Neural cell (in vitro differentiated cells): ENCODE measurements around the gene ENKUR. TPM values are rescaled to one million over a fixed set of nuclear protein-coding genes. Genes with fewer than 3 reads are reported as not detected.

ENCODE experiments used
- H2AFZ ChIP-seq: fragments of 200-600, 300-800 bp; sonication (generic), shearing (Covaris generic); 2 replicates; pipeline ENCODE4 v1.6.0; 2014; ENCODE audit warnings: low read depth, mild to moderate bottlenecking, antibody characterized with exemption, low read length, moderate library complexity
- H3F3A ChIP-seq: fragments of 200-600 bp; shearing (Covaris generic); 2 replicates; pipeline ENCODE4 v1.6.1; 2016; ENCODE audit warnings: mild to moderate bottlenecking, moderate library complexity, mixed read lengths, antibody characterized with exemption, low read length; ENCODE audit not compliant: insufficient read depth, poor library complexity, severe bottlenecking
- H3K27ac ChIP-seq: fragments of 200-600, 300-800 bp; sonication (generic), shearing (Covaris generic); 2 replicates; pipeline ENCODE4 v1.5.1; 2014; ENCODE audit warnings: mild to moderate bottlenecking, low read length, moderate library complexity
- H3K27me3 ChIP-seq: fragments of 300-800, 200-600 bp; sonication (generic), shearing (Covaris generic); 2 replicates; pipeline ENCODE4 v1.6.0; 2014; ENCODE audit warnings: mild to moderate bottlenecking, low read depth, low read length, moderate library complexity; ENCODE audit not compliant: insufficient read depth
- H3K36me3 ChIP-seq: fragments of 300-800, 200-600 bp; sonication (generic), shearing (Covaris generic); 2 replicates; pipeline ENCODE4 v1.5.1; 2014; ENCODE audit warnings: mild to moderate bottlenecking, antibody characterized with exemption, low read length, moderate library complexity; ENCODE audit not compliant: insufficient read depth
- H3K4me2 ChIP-seq: fragments of 300-800, 200-600 bp; sonication (generic), shearing (Covaris generic); 2 replicates; pipeline ENCODE4 v1.6.0; 2014; ENCODE audit warnings: mild to moderate bottlenecking, low read length
- H3K4me3 ChIP-seq: fragments of 300-800, 200-600 bp; sonication (generic), shearing (Covaris generic); 2 replicates; pipeline ENCODE4 v1.5.1; 2014; ENCODE audit warnings: mild to moderate bottlenecking, low read length, moderate library complexity
- H3K79me2 ChIP-seq: fragments of 200-600 bp; shearing (Covaris generic); replicated peaks from 2 replicates; pipeline ENCODE4 v1.6.0; 2014; ENCODE audit warnings: mild to moderate bottlenecking, low read length, moderate library complexity; ENCODE audit not compliant: insufficient read depth
- H3K9ac ChIP-seq: fragments of 300-800, 200-600 bp; sonication (generic), shearing (Covaris generic); 2 replicates; pipeline ENCODE4 v1.6.1; 2016; ENCODE audit warnings: mild to moderate bottlenecking, low read length, mixed read lengths
- H3K9me2 ChIP-seq: fragments of 200-600 bp; shearing (Covaris generic); 2 replicates; pipeline ENCODE4 v1.6.1; 2016; ENCODE audit warnings: mild to moderate bottlenecking, low read length, mixed read lengths; ENCODE audit not compliant: insufficient read depth
- H3K9me3 ChIP-seq: fragments of 200-600, 300-800 bp; sonication (generic), shearing (Covaris generic); 2 replicates; pipeline ENCODE4 v1.6.1; 2016; ENCODE audit warnings: mild to moderate bottlenecking, mixed run types, low read length, moderate library complexity, mixed read lengths
- H4K20me1 ChIP-seq: fragments of 200-600 bp; shearing (Covaris generic); 2 replicates; pipeline ENCODE4 v1.6.1; 2016; ENCODE audit warnings: mild to moderate bottlenecking, mixed run types; ENCODE audit not compliant: insufficient read depth
- EP300 ChIP-seq: fragments of 450-650 bp; conservative IDR thresholded peaks from 2 replicates; pipeline ENCODE4 v1.6.1; 2014; ENCODE audit warnings: antibody characterized with exemption, mild to moderate bottlenecking, moderate library complexity; ENCODE audit not compliant: poor library complexity, severe bottlenecking
- EZH2 ChIP-seq: fragments of 200-600, 300-800 bp; shearing (Covaris generic), sonication (generic); IDR thresholded peaks from 2 replicates; pipeline ENCODE4 v1.6.1; 2014; ENCODE audit warnings: antibody characterized with exemption, low read length, borderline replicate concordance, mild to moderate bottlenecking; ENCODE audit not compliant: insufficient read depth, poor library complexity, severe bottlenecking
- MXI1 ChIP-seq: fragments of 450-650 bp; conservative IDR thresholded peaks from 2 replicates; pipeline ENCODE4 v1.6.1; 2014; ENCODE audit warnings: antibody characterized with exemption, mild to moderate bottlenecking; ENCODE audit not compliant: poor library complexity, severe bottlenecking
- POLR2AphosphoS5 ChIP-seq: IDR thresholded peaks from 2 replicates; pipeline ENCODE4 v1.6.1; 2012
- RAD21 ChIP-seq: fragments of 450-650 bp; conservative IDR thresholded peaks from 2 replicates; pipeline ENCODE4 v1.6.1; 2014; ENCODE audit warnings: antibody characterized with exemption, mild to moderate bottlenecking, moderate library complexity
- SMC3 ChIP-seq: fragments of 450-650 bp; conservative IDR thresholded peaks from 2 replicates; pipeline ENCODE4 v1.6.1; 2014; ENCODE audit warnings: antibody characterized with exemption, mild to moderate bottlenecking, moderate library complexity; ENCODE audit not compliant: poor library complexity
- TAF1 ChIP-seq: IDR thresholded peaks from 2 replicates; pipeline ENCODE4 v1.6.1; 2012; ENCODE audit warnings: low read depth
- polyA plus RNA-seq: library from polyadenylated mRNA; depleted of rRNA; stranded (reverse); fragments of >200 nt; gene quantifications from 2 replicates; pipeline ENCODE4 v1.2.3, GENCODE V29; 2014
- TF ChIP-seq, protein P1 (sequence below): IDR thresholded peaks from 2 replicates; pipeline ENCODE4 v1.6.1; 2012; ENCODE audit warnings: borderline replicate concordance
- TF ChIP-seq, protein P2 (sequence below): fragments of 450-650 bp; IDR thresholded peaks from 2 replicates; pipeline ENCODE4 v1.5.1; 2014; ENCODE audit warnings: antibody characterized with exemption, mild to moderate bottlenecking, moderate library complexity; ENCODE audit not compliant: poor library complexity, severe bottlenecking

The ENKUR gene
- polyA plus RNA-seq, 1 donor from 2014 or later, result 2.6 TPM

DNA sequence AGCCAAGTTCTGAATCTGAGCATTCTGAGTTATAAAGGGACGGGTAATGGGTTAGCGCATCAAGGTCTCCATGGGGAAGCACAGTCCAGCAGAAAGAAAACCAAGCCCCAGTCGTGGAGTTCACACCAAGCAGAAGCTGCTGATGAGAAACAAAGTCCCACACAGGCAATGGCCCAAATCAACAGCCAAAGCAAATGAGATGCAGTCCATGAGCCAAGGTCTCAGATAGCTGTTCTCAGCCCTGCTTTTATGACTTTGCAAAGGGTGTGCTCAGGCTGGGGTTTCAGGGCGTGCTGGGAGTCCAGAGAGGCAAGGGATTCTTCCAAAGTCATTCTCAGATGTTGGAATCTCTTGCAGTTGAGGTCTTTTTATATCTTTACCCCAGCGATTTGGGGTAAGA is 32.5 kb upstream of the ENKUR start:
- Histone ChIP-seq H3K9ac (no peak overlapping the region), H3K36me3 (no peaks in the 10 kb centered on the region), H3K9me2 (no peaks in the 10 kb centered on the region), H3K27ac (no peak overlapping the region), H3K27me3 (no peaks in the 10 kb centered on the region), H3K79me2 (no peaks in the 10 kb centered on the region), H2AFZ (no peak overlapping the region), H4K20me1 (no peaks in the 10 kb centered on the region), H3K9me3 (no peaks in the 10 kb centered on the region), H3F3A (no peaks in the 10 kb centered on the region), H3K4me2 (no peak overlapping the region), H3K4me3 (no peak overlapping the region)
- TF ChIP-seq SMC3 (no peak), EP300 (no peak)
- TF ChIP-seq, protein P1, sequence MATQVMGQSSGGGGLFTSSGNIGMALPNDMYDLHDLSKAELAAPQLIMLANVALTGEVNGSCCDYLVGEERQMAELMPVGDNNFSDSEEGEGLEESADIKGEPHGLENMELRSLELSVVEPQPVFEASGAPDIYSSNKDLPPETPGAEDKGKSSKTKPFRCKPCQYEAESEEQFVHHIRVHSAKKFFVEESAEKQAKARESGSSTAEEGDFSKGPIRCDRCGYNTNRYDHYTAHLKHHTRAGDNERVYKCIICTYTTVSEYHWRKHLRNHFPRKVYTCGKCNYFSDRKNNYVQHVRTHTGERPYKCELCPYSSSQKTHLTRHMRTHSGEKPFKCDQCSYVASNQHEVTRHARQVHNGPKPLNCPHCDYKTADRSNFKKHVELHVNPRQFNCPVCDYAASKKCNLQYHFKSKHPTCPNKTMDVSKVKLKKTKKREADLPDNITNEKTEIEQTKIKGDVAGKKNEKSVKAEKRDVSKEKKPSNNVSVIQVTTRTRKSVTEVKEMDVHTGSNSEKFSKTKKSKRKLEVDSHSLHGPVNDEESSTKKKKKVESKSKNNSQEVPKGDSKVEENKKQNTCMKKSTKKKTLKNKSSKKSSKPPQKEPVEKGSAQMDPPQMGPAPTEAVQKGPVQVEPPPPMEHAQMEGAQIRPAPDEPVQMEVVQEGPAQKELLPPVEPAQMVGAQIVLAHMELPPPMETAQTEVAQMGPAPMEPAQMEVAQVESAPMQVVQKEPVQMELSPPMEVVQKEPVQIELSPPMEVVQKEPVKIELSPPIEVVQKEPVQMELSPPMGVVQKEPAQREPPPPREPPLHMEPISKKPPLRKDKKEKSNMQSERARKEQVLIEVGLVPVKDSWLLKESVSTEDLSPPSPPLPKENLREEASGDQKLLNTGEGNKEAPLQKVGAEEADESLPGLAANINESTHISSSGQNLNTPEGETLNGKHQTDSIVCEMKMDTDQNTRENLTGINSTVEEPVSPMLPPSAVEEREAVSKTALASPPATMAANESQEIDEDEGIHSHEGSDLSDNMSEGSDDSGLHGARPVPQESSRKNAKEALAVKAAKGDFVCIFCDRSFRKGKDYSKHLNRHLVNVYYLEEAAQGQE, result no peak

DNA sequence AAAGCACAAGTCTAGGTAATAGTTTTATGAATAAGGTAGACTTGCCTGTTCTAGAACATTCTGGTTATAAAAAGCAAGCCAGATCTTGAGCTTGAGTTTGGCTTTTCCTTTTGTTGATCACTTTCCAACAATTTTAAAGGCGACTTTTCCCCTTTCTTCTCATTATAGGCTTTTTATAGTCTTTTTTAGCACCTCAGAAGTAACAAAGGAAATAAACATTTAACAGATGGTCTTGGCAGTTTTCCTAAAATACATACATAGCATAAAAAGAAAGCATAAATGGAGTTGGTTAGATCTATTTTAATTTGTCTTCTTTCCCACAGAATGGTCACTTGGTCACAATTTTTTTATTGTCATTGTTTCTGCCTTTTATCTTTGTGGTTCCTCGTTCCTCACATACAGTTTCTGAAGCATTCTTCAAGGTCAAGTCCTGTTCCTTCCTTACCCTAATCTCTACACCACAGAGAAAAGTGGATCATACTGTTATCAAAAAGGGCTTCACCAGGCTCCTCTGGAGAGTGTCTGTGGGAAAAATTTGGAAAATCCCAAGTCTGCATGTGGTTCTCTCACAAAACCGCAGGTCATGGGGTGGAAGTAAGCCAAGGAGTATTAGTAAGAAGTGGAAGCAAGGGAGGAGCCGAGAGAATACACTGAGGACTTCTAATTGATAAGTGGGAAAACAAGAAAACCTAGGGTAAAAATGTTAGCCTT is 31.8 kb upstream of the ENKUR start:
- H3K4me2 ChIP-seq, result no peak overlapping the region

More for the DNA sequence above, 31.8 kb upstream of the ENKUR start:
- Histone ChIP-seq H3K9me2 (no peaks in the 10 kb centered on the region), H3K9me3 (no peaks in the 10 kb centered on the region), H2AFZ (no peak overlapping the region), H3F3A (no peaks in the 10 kb centered on the region), H3K4me3 (no peak overlapping the region), H3K27ac (no peak overlapping the region), H4K20me1 (no peaks in the 10 kb centered on the region), H3K36me3 (no peaks in the 10 kb centered on the region), H3K9ac (no peak overlapping the region), H3K79me2 (no peaks in the 10 kb centered on the region), H3K27me3 (no peaks in the 10 kb centered on the region)
- TF ChIP-seq RAD21 (no peak), MXI1 (no peak), EZH2 (no peak), SMC3 (no peak), TAF1 (no peak), POLR2AphosphoS5 (no peak), EP300 (no peak)
- TF ChIP-seq, protein P1, result no peak
- TF ChIP-seq, protein P2, sequence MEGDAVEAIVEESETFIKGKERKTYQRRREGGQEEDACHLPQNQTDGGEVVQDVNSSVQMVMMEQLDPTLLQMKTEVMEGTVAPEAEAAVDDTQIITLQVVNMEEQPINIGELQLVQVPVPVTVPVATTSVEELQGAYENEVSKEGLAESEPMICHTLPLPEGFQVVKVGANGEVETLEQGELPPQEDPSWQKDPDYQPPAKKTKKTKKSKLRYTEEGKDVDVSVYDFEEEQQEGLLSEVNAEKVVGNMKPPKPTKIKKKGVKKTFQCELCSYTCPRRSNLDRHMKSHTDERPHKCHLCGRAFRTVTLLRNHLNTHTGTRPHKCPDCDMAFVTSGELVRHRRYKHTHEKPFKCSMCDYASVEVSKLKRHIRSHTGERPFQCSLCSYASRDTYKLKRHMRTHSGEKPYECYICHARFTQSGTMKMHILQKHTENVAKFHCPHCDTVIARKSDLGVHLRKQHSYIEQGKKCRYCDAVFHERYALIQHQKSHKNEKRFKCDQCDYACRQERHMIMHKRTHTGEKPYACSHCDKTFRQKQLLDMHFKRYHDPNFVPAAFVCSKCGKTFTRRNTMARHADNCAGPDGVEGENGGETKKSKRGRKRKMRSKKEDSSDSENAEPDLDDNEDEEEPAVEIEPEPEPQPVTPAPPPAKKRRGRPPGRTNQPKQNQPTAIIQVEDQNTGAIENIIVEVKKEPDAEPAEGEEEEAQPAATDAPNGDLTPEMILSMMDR, result no peak
